ENCODE measurements around the gene RPTOR.

RPTOR gene

GRCh38 chr17:80992077-80992947 lies 447.7 kb downstream of the RPTOR start:
- Mint-ChIP-seq H3K36me3 (ENCODE audit: low read depth) (peaks cover 9% of the 10 kb centered on the region), H3K4me1 (peaks cover 21% of the 10 kb centered on the region), H3K9me3 (no peaks in the 10 kb centered on the region), H3K27ac (peak overlapping the region; percentile 80), H3K4me3 (peak overlapping the region; percentile 78), H3K27me3 (peaks cover 2% of the 10 kb centered on the region)
- DNase-seq (no peak), ATAC-seq (no peak)

- Mint-ChIP-seq H3K4me1 (peaks cover 21% of the 10 kb centered on the region), H3K9me3 (no peaks in the 10 kb centered on the region), H3K4me3 (peak overlapping the region; percentile 78), H3K36me3 (ENCODE audit: low read depth) (peaks cover 9% of the 10 kb centered on the region), H3K27ac (peak overlapping the region; percentile 80), H3K27me3 (peaks cover 2% of the 10 kb centered on the region)
- ATAC-seq (no peak), DNase-seq (no peak)
These were observed 448.4 kb downstream of the RPTOR start for GRCh38 chr17:80992948-80993624.

GRCh38 chr17:80995131-80995530 lies 450.5 kb downstream of the RPTOR start:
- H3K27me3 Mint-ChIP-seq = peaks cover 2% of the 10 kb centered on the region
- DNase-seq (no peak), ATAC-seq (no peak)
- H3K9me3 Mint-ChIP-seq = no peaks in the 10 kb centered on the region
- H3K4me1 Mint-ChIP-seq = peaks cover 16% of the 10 kb centered on the region
- no peak overlapping the region for H3K27ac Mint-ChIP-seq
- peaks cover 11% of the 10 kb centered on the region for H3K36me3 Mint-ChIP-seq (ENCODE audit: low read depth)
- no peak overlapping the region for H3K4me3 Mint-ChIP-seq

GRCh38 chr17:80996422-80997305 lies 452.0 kb downstream of the RPTOR start:
- Mint-ChIP-seq H3K27me3 (no peaks in the 10 kb centered on the region), H3K4me3 (no peak overlapping the region), H3K4me1 (peaks cover 10% of the 10 kb centered on the region), H3K9me3 (no peaks in the 10 kb centered on the region), H3K36me3 (ENCODE audit: low read depth) (peaks cover 11% of the 10 kb centered on the region), H3K27ac (no peak overlapping the region)
- DNase-seq (no peak), ATAC-seq (no peak)

GRCh38 chr17:80997424-80998117 lies 452.9 kb downstream of the RPTOR start:
- no peaks in the 10 kb centered on the region for H3K9me3 Mint-ChIP-seq
- no peak for ATAC-seq
- peaks cover 11% of the 10 kb centered on the region for H3K36me3 Mint-ChIP-seq (ENCODE audit: low read depth)
- H3K27me3 Mint-ChIP-seq = peaks cover under 1% of the 10 kb centered on the region
- no peak overlapping the region for H3K27ac Mint-ChIP-seq
- no peak overlapping the region for H3K4me3 Mint-ChIP-seq
- no peak for DNase-seq
- H3K4me1 Mint-ChIP-seq = peaks cover 13% of the 10 kb centered on the region

GRCh38 chr17:80998118-80998747 lies 453.6 kb downstream of the RPTOR start:
- ATAC-seq (no peak), DNase-seq (no peak)
- H3K4me1 Mint-ChIP-seq = peaks cover 12% of the 10 kb centered on the region
- no peak overlapping the region for H3K27ac Mint-ChIP-seq
- peaks cover 7% of the 10 kb centered on the region for H3K36me3 Mint-ChIP-seq (ENCODE audit: low read depth)
- peaks cover 7% of the 10 kb centered on the region for H3K27me3 Mint-ChIP-seq
- H3K9me3 Mint-ChIP-seq = no peaks in the 10 kb centered on the region
- H3K4me3 Mint-ChIP-seq = no peak overlapping the region

- DNase-seq (no peak), ATAC-seq (no peak)
- Mint-ChIP-seq H3K4me3 (no peak overlapping the region), H3K27me3 (peaks cover 12% of the 10 kb centered on the region), H3K36me3 (ENCODE audit: low read depth) (peaks cover 7% of the 10 kb centered on the region), H3K9me3 (no peaks in the 10 kb centered on the region), H3K27ac (no peak overlapping the region), H3K4me1 (peaks cover 14% of the 10 kb centered on the region)
These were observed 454.3 kb downstream of the RPTOR start for GRCh38 chr17:80998748-80999535.

- Mint-ChIP-seq H3K4me3 (no peak overlapping the region), H3K4me1 (peaks cover 17% of the 10 kb centered on the region), H3K36me3 (ENCODE audit: low read depth) (peaks cover 7% of the 10 kb centered on the region), H3K9me3 (no peaks in the 10 kb centered on the region), H3K27ac (no peak overlapping the region), H3K27me3 (peaks cover 16% of the 10 kb centered on the region)
- ATAC-seq = no peak
- DNase-seq = no peak
These were observed 455.1 kb downstream of the RPTOR start for GRCh38 chr17:80999536-81000333.

GRCh38 chr17:81000334-81000630 lies 455.6 kb downstream of the RPTOR start:
- ATAC-seq = no peak
- Mint-ChIP-seq H3K27me3 (peaks cover 18% of the 10 kb centered on the region), H3K27ac (no peak overlapping the region), H3K4me1 (peaks cover 19% of the 10 kb centered on the region), H3K9me3 (no peaks in the 10 kb centered on the region), H3K36me3 (ENCODE audit: low read depth) (peaks cover 7% of the 10 kb centered on the region), H3K4me3 (no peak overlapping the region)
- no peak for DNase-seq

GRCh38 chr17:81000631-81001357 lies 456.2 kb downstream of the RPTOR start:
- H3K4me3 Mint-ChIP-seq = no peak overlapping the region
- no peak overlapping the region for H3K27ac Mint-ChIP-seq
- no peaks in the 10 kb centered on the region for H3K9me3 Mint-ChIP-seq
- ATAC-seq = no peak
- peaks cover 18% of the 10 kb centered on the region for H3K27me3 Mint-ChIP-seq
- H3K36me3 Mint-ChIP-seq (ENCODE audit: low read depth) = peaks cover 3% of the 10 kb centered on the region
- H3K4me1 Mint-ChIP-seq = peaks cover 19% of the 10 kb centered on the region
- no peak for DNase-seq

- no peak overlapping the region for H3K4me3 Mint-ChIP-seq
- peaks cover 19% of the 10 kb centered on the region for H3K4me1 Mint-ChIP-seq
- H3K9me3 Mint-ChIP-seq = no peaks in the 10 kb centered on the region
- no peak for DNase-seq
- peaks cover 26% of the 10 kb centered on the region for H3K27me3 Mint-ChIP-seq
- H3K36me3 Mint-ChIP-seq (ENCODE audit: low read depth) = peaks cover 2% of the 10 kb centered on the region
- no peak overlapping the region for H3K27ac Mint-ChIP-seq
- ATAC-seq = no peak
These were observed 457.4 kb downstream of the RPTOR start for GRCh38 chr17:81002013-81002384.
